Neural cell (in vitro differentiated cells): ENCODE results near the gene KRTAP20-3.

Experiments
- EP300 ChIP-seq: fragments of 450-650 bp; conservative IDR thresholded peaks from 2 replicates; pipeline ENCODE4 v1.6.1; 2014; ENCODE audit warnings: antibody characterized with exemption, mild to moderate bottlenecking, moderate library complexity; ENCODE audit not compliant: poor library complexity, severe bottlenecking
- EZH2 ChIP-seq: fragments of 200-600, 300-800 bp; shearing (Covaris generic), sonication (generic); IDR thresholded peaks from 2 replicates; pipeline ENCODE4 v1.6.1; 2014; ENCODE audit warnings: antibody characterized with exemption, low read length, borderline replicate concordance, mild to moderate bottlenecking; ENCODE audit not compliant: insufficient read depth, poor library complexity, severe bottlenecking
- MXI1 ChIP-seq: fragments of 450-650 bp; conservative IDR thresholded peaks from 2 replicates; pipeline ENCODE4 v1.6.1; 2014; ENCODE audit warnings: antibody characterized with exemption, mild to moderate bottlenecking; ENCODE audit not compliant: poor library complexity, severe bottlenecking
- POLR2AphosphoS5 ChIP-seq: IDR thresholded peaks from 2 replicates; pipeline ENCODE4 v1.6.1; 2012
- RAD21 ChIP-seq: fragments of 450-650 bp; conservative IDR thresholded peaks from 2 replicates; pipeline ENCODE4 v1.6.1; 2014; ENCODE audit warnings: antibody characterized with exemption, mild to moderate bottlenecking, moderate library complexity
- SMC3 ChIP-seq: fragments of 450-650 bp; conservative IDR thresholded peaks from 2 replicates; pipeline ENCODE4 v1.6.1; 2014; ENCODE audit warnings: antibody characterized with exemption, mild to moderate bottlenecking, moderate library complexity; ENCODE audit not compliant: poor library complexity
- TAF1 ChIP-seq: IDR thresholded peaks from 2 replicates; pipeline ENCODE4 v1.6.1; 2012; ENCODE audit warnings: low read depth
- TF ChIP-seq, protein P1 (sequence below): fragments of 450-650 bp; IDR thresholded peaks from 2 replicates; pipeline ENCODE4 v1.5.1; 2014; ENCODE audit warnings: antibody characterized with exemption, mild to moderate bottlenecking, moderate library complexity; ENCODE audit not compliant: poor library complexity, severe bottlenecking
- TF ChIP-seq, protein P2 (sequence below): IDR thresholded peaks from 2 replicates; pipeline ENCODE4 v1.6.1; 2012; ENCODE audit warnings: borderline replicate concordance

DNA sequence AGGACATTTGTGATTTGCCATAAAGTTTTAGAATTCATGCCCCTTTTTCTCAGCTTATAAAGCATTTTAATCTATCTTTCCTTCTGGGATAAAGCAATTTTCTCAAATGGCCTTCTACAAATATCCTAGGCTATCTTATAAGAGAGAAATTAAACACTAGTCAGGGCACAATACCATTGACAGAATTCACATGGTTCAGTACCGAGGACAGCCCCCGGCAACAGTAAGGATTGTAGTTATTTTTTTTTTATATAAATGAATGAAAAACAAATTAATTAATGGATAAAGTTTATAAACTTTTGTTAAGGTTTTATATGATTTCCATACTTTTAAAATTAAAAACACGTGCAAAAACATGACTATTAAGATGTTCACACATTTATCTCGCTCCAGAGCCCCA is 14.6 kb upstream of the KRTAP20-3 start:
- TF ChIP-seq, protein P1, sequence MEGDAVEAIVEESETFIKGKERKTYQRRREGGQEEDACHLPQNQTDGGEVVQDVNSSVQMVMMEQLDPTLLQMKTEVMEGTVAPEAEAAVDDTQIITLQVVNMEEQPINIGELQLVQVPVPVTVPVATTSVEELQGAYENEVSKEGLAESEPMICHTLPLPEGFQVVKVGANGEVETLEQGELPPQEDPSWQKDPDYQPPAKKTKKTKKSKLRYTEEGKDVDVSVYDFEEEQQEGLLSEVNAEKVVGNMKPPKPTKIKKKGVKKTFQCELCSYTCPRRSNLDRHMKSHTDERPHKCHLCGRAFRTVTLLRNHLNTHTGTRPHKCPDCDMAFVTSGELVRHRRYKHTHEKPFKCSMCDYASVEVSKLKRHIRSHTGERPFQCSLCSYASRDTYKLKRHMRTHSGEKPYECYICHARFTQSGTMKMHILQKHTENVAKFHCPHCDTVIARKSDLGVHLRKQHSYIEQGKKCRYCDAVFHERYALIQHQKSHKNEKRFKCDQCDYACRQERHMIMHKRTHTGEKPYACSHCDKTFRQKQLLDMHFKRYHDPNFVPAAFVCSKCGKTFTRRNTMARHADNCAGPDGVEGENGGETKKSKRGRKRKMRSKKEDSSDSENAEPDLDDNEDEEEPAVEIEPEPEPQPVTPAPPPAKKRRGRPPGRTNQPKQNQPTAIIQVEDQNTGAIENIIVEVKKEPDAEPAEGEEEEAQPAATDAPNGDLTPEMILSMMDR: no peak
- no peak for TF ChIP-seq RAD21
- TF ChIP-seq EZH2: no peak
- no peak for TF ChIP-seq MXI1
- no peak for TF ChIP-seq POLR2AphosphoS5
- TF ChIP-seq, protein P2, sequence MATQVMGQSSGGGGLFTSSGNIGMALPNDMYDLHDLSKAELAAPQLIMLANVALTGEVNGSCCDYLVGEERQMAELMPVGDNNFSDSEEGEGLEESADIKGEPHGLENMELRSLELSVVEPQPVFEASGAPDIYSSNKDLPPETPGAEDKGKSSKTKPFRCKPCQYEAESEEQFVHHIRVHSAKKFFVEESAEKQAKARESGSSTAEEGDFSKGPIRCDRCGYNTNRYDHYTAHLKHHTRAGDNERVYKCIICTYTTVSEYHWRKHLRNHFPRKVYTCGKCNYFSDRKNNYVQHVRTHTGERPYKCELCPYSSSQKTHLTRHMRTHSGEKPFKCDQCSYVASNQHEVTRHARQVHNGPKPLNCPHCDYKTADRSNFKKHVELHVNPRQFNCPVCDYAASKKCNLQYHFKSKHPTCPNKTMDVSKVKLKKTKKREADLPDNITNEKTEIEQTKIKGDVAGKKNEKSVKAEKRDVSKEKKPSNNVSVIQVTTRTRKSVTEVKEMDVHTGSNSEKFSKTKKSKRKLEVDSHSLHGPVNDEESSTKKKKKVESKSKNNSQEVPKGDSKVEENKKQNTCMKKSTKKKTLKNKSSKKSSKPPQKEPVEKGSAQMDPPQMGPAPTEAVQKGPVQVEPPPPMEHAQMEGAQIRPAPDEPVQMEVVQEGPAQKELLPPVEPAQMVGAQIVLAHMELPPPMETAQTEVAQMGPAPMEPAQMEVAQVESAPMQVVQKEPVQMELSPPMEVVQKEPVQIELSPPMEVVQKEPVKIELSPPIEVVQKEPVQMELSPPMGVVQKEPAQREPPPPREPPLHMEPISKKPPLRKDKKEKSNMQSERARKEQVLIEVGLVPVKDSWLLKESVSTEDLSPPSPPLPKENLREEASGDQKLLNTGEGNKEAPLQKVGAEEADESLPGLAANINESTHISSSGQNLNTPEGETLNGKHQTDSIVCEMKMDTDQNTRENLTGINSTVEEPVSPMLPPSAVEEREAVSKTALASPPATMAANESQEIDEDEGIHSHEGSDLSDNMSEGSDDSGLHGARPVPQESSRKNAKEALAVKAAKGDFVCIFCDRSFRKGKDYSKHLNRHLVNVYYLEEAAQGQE: no peak
- no peak for TF ChIP-seq TAF1
- TF ChIP-seq SMC3: no peak
- no peak for TF ChIP-seq EP300
